Fibroblast of skin of right biceps (primary cell): ENCODE results near the gene OR2A5.
"Not testable (repeated sequence)": the region's sequence is repeated elsewhere in the genome, so short reads cannot be mapped to it uniquely, and the experiment has no call there.

Experiments
- DNase-seq: peaks from one replicate; pipeline ENCODE4 v3.0.0-alpha.2; 2013

The OR2A5 gene

GRCh38 chr7:144035385-144035784, 13.4 kb upstream of the OR2A5 start:
- DNase-seq, result no peak

DNA sequence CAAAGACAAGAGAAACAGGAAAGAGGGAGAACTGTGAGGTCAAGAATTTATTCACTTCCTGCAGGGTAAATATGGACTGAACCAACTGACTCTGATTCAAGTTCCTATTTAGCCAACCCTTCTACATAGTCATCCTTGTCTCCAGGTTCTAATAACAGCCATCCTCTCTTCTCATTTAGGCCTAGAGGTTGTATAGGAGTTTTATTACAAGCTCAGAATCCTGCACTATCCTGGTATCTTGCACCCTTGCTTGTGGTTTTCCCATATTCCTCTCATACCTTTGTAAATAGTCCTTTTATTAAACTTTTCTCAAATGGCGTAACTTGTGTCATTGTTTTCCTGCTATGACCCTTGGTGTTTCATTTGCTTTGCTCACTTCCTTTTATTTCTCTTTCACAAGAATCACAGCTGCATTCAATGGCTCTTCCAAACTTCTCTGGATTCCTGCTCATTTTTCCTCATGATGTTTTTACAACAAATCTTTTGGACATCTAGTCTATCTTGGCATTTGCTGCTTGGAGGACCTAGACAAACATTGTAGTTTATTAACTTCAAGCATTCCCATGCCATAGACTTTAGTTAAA, 12.4 kb upstream of the OR2A5 start:
- DNase-seq, result no peak

GRCh38 chr7:144037414-144038035, 11.2 kb upstream of the OR2A5 start:
- no peak for DNase-seq

DNA sequence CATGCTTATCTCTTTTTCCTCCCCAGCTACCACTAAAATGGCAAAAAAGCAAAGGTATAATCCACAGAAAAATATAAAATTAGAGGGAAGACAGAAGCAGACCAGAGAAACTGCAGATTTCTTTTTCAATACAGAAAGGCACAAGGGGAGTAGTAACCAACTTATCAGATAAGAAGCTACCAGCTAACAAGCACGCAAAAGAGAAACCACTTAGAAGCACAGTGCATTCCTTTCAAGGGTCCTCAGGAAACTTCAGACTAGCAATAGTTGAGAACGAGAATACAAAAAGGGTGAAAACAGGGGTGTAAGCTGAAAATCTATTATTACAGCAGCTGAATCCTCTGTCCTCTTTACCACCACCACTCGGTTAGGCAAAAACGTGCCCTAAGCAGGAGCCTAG, 9.9 kb upstream of the OR2A5 start:
- no peak for DNase-seq

DNA sequence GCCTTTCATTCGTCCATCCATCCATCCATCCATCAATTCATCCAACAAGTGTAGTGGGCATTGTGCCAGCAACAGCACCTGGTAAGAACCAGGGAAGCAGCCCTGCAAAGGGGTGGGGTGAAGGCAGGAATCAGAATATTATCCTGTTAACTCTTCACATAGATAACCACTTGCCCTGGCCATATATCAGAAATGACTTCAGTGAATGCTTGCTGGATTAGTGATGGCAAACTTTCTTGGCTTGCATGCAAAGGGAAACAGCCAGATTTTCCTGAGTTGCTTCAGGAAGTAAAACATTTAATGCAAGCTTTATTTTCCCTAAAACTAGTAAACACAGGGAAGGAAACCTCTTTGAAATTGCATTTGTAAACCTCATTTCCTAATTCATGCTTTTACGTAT, 743 bp downstream of the OR2A5 start:
- no peak for DNase-seq

DNA sequence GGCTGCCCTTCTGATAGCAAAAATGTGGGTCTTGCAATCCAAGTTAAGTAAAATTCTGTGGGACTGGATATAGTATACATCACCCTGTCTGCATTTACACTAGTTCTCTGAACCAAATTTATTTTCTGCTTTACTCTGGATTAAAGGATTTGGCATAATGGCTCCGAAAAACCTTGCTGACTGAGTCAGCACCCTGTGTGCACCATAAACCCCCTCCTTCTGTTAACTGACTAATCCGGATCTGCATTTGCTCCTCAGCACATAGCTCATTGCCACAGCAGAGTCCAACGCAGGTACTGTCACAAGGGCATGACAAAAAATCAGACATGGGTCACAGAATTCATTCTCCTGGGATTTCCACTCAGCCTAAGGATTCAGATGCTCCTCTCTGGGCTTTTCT, 1.3 kb downstream of the OR2A5 start:
- no peak for DNase-seq

GRCh38 chr7:144050884-144051283, 2.1 kb downstream of the OR2A5 start:
- not testable (repeated sequence) for DNase-seq

GRCh38 chr7:144057954-144058353, 9.2 kb downstream of the OR2A5 start:
- no peak for DNase-seq

DNA sequence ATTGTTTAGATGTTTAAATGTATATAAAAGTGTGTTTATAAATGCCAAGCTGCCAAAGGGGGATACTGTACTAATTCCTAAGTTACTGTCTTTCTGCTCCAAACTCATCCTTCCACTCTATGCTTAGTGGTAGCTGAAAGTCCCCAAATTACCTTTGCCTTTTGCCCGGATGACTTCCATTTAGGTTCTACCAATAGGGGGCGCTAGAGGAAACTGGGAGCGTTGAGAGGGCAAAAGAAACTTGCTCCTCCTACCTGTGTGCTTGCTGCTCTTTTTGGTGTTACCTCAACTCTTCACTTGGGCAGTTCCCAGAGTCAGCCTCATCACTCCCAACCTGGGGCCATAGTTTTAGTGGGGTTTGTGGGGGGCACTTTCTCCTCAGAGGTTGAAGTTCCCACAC, 15.0 kb downstream of the OR2A5 start:
- DNase-seq, result no peak

DNA sequence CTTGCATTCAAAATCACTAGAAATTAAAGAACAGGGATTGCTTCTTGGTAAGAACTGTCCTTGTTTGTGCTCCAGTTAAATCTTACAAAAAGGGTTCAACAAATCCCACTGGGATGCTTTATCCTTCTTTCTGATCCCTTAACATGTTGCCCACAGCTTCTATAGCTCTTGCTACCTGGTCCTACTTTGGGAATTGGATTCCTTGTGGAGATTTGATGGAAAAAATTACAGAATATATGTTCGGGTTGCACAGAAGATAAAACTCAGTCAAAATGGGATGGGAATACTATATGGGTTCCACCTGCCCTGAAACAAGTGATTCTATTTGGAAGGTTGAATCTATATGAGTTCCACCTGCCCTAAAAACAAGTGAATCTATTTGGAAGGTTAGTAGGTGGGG, 20.8 kb downstream of the OR2A5 start, which contains the start of gene OR2A25:
Gene OR2A25, plus strand, starts transcription at position 301 of the 400 bp plus-strand sequence. CDS start 4,409 bp downstream, outside the sequence.
- no peak for DNase-seq

DNA sequence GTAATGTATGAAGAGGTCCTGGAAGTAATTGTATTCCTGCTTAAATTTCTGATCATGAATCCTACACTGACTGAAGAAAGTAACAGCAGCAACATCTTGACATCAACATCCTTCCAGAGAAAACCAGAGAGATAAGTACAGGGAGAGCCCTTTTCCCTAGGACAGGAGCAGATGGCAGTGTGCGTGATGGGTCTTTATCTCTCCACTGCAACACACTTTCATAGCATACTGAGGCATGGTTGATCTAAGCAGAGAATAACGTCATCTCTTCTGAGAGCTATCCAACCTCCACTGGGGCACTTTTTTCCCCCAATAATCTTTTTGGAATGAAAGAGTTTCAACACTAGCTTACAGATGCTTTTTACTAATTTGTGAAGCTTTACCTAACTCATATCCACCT, 21.2 kb downstream of the OR2A5 start:
- no peak for DNase-seq

DNA sequence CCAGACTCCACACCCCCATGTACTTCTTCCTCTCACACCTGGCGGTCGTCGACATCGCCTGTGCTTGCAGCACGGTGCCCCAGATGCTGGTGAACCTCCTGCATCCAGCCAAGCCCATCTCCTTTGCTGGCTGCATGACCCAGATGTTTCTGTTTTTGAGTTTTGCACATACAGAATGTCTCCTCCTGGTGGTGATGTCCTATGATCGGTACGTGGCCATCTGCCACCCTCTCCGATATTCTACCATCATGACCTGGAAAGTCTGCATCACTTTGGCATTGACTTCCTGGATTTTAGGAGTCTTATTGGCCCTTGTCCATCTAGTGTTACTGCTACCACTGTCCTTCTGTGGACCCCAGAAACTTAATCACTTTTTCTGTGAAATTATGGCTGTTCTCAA, 25.6 kb downstream of the OR2A5 start:
- no peak for DNase-seq

GRCh38 chr7:144085978-144086377, 37.2 kb downstream of the OR2A5 start, which contains the start of gene OR2A12:
Gene OR2A12, plus strand, starts transcription at chr7:144086278. Its CDS starts 8,830 bp downstream, at chr7:144095108.
- no peak for DNase-seq

DNA sequence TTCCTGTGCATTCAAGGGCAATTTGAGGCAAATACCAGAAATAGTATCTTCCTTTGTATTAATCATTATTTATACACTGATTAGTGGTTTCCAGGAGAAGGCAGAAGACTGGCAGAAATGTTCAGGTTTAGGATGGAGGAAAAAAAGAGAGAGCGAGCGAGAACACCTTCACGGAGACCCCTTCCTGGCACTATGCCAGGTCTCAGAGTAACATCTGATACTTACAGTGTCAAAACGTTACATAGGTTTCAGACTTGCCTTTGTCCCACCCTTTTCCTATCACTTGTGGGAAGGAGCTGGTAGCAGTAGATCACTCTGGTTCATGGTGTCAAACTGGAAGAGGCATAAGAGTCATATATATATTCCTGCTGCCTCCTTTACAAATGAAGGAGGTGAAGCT, 38.0 kb downstream of the OR2A5 start:
- DNase-seq, result no peak

DNA sequence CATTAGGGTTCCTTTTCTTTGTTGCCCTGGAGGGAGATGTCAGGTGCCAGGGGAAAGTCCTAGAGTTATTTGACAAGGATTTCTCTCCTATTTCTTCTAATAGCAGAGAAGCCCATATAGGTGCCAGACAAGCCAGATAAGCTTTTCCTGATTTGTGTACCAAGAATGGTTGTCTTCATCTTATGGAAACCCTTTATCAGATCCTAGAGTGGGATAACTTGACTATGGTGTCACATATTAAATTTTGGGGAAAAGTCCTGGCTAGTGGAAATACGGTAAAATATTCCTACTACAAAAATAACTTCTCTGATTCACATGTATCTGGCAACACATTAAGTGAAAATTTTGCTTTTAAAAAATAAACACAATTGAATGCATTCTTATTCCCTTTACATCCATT, 38.5 kb downstream of the OR2A5 start:
- DNase-seq, result no peak

GRCh38 chr7:144090667-144091066, 41.9 kb downstream of the OR2A5 start:
- DNase-seq, result no peak

- DNase-seq, result no peak
Observed at GRCh38 chr7:144098776-144099175, 50.0 kb downstream of the OR2A5 start.

DNA sequence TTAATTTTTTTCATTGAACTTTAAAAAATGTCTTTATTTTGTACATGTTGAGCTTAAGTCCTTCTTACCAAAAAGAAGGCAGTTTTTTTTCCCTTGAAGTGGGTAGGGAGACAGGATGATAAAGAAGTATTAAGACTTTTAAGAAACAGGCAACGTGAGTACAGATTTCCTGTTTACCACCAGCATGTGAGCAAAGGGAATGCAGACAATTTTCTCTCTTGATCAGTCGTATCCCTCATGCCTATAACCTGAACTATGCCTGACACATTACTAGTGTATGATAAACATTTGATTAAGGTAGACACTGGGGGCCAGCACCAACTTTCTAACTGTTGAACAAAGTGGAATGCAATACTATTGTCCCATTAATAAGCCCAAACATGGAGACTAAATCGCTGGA, 51.9 kb downstream of the OR2A5 start:
- DNase-seq, result no peak

GRCh38 chr7:144102041-144102440, 53.3 kb downstream of the OR2A5 start:
- no peak for DNase-seq

DNA sequence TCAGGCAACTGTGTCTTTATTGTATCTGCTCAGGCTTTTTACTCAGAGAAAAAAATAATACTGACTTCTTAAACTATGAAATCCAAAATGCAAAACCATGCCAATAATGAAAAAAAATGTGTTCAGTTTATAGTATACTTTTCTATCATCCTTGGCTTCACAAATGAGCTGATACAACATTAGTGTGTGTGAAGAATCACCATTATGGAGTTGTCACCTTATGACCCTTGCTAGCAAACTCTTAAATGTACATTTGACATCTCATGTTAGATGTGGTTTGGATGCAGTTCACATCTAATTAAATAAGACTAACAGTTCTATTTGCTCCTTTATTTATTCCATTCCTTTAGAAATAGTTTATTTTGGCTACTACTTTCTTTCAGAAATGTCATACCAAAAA, 56.5 kb downstream of the OR2A5 start:
- DNase-seq, result no peak
